Measurements from ENCODE around the gene EEF1G.
"Not testable (repeated sequence)": the region's sequence is repeated elsewhere in the genome, so short reads cannot be mapped to it uniquely, and the experiment has no call there.

Gene EEF1G

GRCh38 chr11:62553839-62554361 lies 19.8 kb downstream of the EEF1G start:
- DNase-seq: no peak

GRCh38 chr11:62553080-62553838 lies 20.4 kb downstream of the EEF1G start:
- DNase-seq: peak in 1 of 2 experiments; percentile 30

GRCh38 chr11:62552485-62553079 lies 21.1 kb downstream of the EEF1G start:
- DNase-seq: no peak

- not testable (repeated sequence) for DNase-seq
These were observed 23.2 kb downstream of the EEF1G start for GRCh38 chr11:62550478-62550877.

- DNase-seq: no peak
These were observed 25.0 kb downstream of the EEF1G start for GRCh38 chr11:62548545-62549335.

GRCh38 chr11:62547691-62548281 lies 25.9 kb downstream of the EEF1G start:
- no peak for DNase-seq

- no peak for DNase-seq
These were observed 26.6 kb downstream of the EEF1G start for GRCh38 chr11:62546929-62547625.

- peak; percentile 50 to 63 for DNase-seq
These were observed 27.3 kb downstream of the EEF1G start, which contains the start of gene AHNAK for GRCh38 chr11:62546244-62546928. TSS of gene AHNAK (minus strand) at chr11:62546806. CDS start at chr11:62536098, 10,708 bp downstream.

GRCh38 chr11:62545437-62546243 lies 28.1 kb downstream of the EEF1G start:
- peak; percentile 59 to 76 for DNase-seq

- no peak for DNase-seq
These were observed 28.9 kb downstream of the EEF1G start for GRCh38 chr11:62544581-62545436.

GRCh38 chr11:62543680-62544444 lies 29.8 kb downstream of the EEF1G start:
- no peak for DNase-seq

- DNase-seq: peak; percentile 65 to 74
These were observed 30.7 kb downstream of the EEF1G start for GRCh38 chr11:62542750-62543567.

GRCh38 chr11:62542111-62542745 lies 31.5 kb downstream of the EEF1G start:
- no peak for DNase-seq

GRCh38 chr11:62540804-62541701 lies 32.6 kb downstream of the EEF1G start:
- no peak for DNase-seq

- DNase-seq: peak; percentile 52 to 57
These were observed 34.3 kb downstream of the EEF1G start for GRCh38 chr11:62539238-62539925.

Data from stimulated activated CD4-positive, alpha-beta T cell treated with anti-CD3 and anti-CD28 coated beads, Interleukin-4, amount 100 ng/mL, for 4 hours (primary cell).